H54 (cell line): ENCODE results near the gene MAP2K6.

ENCODE experiments used
- DNase-seq: peaks from one replicate; pipeline ENCODE4 v3.0.0; 2011; ENCODE audit warnings: low spot score, mixed read lengths; ENCODE audit not compliant: insufficient read length
- FAIRE-seq: peaks from 3 replicates; lab custom pipeline; 2011; peaks lifted over from hg19 to GRCh38; lab: Jason Lieb, UNC
- POLR2A ChIP-seq: IDR thresholded peaks from 2 replicates; pipeline ENCODE4 v1.6.1; 2011; ENCODE audit warnings: low read depth, mild to moderate bottlenecking, low read length

The MAP2K6 gene

GRCh38 chr17:69435971-69436696 is 21.6 kb downstream of the MAP2K6 start:
- DNase-seq (no peak), FAIRE-seq (no peak)
- TF ChIP-seq POLR2A = no peak

GRCh38 chr17:69437475-69437874 is 23.0 kb downstream of the MAP2K6 start:
- FAIRE-seq = no peak
- no peak for DNase-seq
- TF ChIP-seq POLR2A = no peak

- DNase-seq (no peak), FAIRE-seq (no peak)
Observed at GRCh38 chr17:69438776-69439175, 24.3 kb downstream of the MAP2K6 start.

GRCh38 chr17:69441179-69441578 is 26.7 kb downstream of the MAP2K6 start:
- no peak for DNase-seq
- no peak for TF ChIP-seq POLR2A
- no peak for FAIRE-seq

More at GRCh38 chr17:69438776-69439175, 24.3 kb downstream of the MAP2K6 start:
- TF ChIP-seq POLR2A = no peak

GRCh38 chr17:69443138-69443537 is 28.6 kb downstream of the MAP2K6 start:
- no peak for DNase-seq
- no peak for TF ChIP-seq POLR2A
- FAIRE-seq = no peak

- FAIRE-seq (no peak), DNase-seq (no peak)
- TF ChIP-seq POLR2A = no peak
Observed at GRCh38 chr17:69444023-69444422, 29.5 kb downstream of the MAP2K6 start.

- no peak for TF ChIP-seq POLR2A
- no peak for DNase-seq
- FAIRE-seq = no peak
Observed at GRCh38 chr17:69445132-69445531, 30.6 kb downstream of the MAP2K6 start.

GRCh38 chr17:69447726-69448125 is 33.2 kb downstream of the MAP2K6 start:
- no peak for TF ChIP-seq POLR2A
- DNase-seq (no peak), FAIRE-seq (no peak)

GRCh38 chr17:69448431-69449102 is 34.1 kb downstream of the MAP2K6 start:
- DNase-seq = no peak
- FAIRE-seq = no peak
- no peak for TF ChIP-seq POLR2A

GRCh38 chr17:69450131-69450530 is 35.6 kb downstream of the MAP2K6 start:
- no peak for TF ChIP-seq POLR2A
- no peak for DNase-seq
- no peak for FAIRE-seq

- FAIRE-seq (no peak), DNase-seq (no peak)
- no peak for TF ChIP-seq POLR2A
Observed at GRCh38 chr17:69450918-69451317, 36.4 kb downstream of the MAP2K6 start.

- TF ChIP-seq POLR2A = no peak
- DNase-seq (no peak), FAIRE-seq (no peak)
Observed at GRCh38 chr17:69451416-69452394, 37.2 kb downstream of the MAP2K6 start.

GRCh38 chr17:69452664-69453260 is 38.3 kb downstream of the MAP2K6 start:
- FAIRE-seq (no peak), DNase-seq (no peak)
- no peak for TF ChIP-seq POLR2A
